OCI-LY3 (cell line): ENCODE data around the gene BSPRY.

ENCODE experiments used
- EZH2phosphoT487 ChIP-seq: fragments of 200-600 bp; shearing (Covaris generic); IDR thresholded peaks from 2 replicates; pipeline ENCODE4 v1.6.1; 2018; ENCODE audit warnings: antibody characterized with exemption, mixed run types, low read depth
- TF ChIP-seq, protein P1 (sequence below): fragments of 200-600, 300-600 bp; sonication (generic); IDR thresholded peaks from 2 replicates; pipeline ENCODE4 v1.5.1; 2014; ENCODE audit warnings: antibody characterized with exemption, low read length, low read depth

DNA sequence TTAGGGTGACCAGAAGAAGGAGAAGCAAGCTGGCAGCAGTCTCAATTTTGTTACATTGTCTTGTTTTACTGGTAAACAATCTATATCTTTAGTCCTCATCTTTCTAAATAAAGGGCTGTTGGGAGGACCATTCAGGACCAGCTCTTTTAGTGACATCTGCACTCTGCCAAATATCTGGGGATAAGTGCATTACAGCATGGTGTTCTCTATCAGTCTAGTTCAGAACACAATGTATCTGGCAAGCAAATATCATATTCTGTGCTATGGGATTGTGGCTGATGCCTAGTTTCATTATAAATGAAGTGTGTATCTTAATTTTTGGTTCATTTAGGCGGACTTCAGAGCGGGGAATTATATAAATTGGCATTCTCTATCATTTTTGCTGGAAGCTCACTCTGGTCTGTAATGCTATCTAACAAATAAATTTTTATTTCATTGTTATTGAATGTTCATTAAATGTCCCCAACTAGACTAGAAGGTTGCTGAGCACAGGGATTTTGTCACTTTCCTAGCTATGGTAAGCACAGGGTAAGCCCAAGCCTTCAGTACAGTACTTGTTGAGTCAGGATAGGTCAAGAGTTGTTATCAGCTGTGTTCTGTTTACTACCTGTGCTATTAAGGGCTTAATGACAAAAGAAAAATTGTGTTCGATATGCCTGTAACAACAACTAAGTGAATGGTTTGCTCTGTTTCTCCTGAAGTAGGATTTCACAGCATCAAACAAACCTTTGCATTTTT, 21.1 kb upstream of the BSPRY start:
- TF ChIP-seq, protein P1, sequence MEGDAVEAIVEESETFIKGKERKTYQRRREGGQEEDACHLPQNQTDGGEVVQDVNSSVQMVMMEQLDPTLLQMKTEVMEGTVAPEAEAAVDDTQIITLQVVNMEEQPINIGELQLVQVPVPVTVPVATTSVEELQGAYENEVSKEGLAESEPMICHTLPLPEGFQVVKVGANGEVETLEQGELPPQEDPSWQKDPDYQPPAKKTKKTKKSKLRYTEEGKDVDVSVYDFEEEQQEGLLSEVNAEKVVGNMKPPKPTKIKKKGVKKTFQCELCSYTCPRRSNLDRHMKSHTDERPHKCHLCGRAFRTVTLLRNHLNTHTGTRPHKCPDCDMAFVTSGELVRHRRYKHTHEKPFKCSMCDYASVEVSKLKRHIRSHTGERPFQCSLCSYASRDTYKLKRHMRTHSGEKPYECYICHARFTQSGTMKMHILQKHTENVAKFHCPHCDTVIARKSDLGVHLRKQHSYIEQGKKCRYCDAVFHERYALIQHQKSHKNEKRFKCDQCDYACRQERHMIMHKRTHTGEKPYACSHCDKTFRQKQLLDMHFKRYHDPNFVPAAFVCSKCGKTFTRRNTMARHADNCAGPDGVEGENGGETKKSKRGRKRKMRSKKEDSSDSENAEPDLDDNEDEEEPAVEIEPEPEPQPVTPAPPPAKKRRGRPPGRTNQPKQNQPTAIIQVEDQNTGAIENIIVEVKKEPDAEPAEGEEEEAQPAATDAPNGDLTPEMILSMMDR: no peak
- no peak for TF ChIP-seq EZH2phosphoT487
